ENCODE measurements around the gene RCAN2.
"Not testable (repeated sequence)": the region's sequence is repeated elsewhere in the genome, so short reads cannot be mapped to it uniquely, and the experiment has no call there.

The RCAN2 gene

DNA sequence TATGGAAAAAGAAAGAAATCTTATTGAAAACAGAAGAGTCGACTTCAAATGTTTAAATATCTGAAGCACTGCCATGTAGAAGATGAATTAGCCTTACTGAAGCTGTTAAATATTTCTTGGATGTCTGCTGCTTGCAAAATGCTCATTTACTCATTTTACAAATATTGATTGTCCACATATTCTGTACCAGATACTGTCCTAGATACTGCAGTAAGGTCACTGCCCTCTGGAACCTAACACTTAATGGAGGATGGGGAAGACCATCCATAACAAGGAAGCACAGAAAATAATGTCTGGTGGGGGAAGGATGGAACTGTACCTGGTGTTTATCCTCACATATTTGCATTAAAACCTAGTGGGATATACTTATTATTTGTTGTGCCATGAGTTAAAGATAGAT, 99.0 kb downstream of the RCAN2 start:
- Mint-ChIP-seq H3K9me3 (peaks cover 5% of the 10 kb centered on the region), H3K4me1 (no peaks in the 10 kb centered on the region), H3K4me3 (no peak overlapping the region), H3K27ac (no peak overlapping the region), H3K27me3 (peaks cover 4% of the 10 kb centered on the region), H3K36me3 (no peaks in the 10 kb centered on the region)

DNA sequence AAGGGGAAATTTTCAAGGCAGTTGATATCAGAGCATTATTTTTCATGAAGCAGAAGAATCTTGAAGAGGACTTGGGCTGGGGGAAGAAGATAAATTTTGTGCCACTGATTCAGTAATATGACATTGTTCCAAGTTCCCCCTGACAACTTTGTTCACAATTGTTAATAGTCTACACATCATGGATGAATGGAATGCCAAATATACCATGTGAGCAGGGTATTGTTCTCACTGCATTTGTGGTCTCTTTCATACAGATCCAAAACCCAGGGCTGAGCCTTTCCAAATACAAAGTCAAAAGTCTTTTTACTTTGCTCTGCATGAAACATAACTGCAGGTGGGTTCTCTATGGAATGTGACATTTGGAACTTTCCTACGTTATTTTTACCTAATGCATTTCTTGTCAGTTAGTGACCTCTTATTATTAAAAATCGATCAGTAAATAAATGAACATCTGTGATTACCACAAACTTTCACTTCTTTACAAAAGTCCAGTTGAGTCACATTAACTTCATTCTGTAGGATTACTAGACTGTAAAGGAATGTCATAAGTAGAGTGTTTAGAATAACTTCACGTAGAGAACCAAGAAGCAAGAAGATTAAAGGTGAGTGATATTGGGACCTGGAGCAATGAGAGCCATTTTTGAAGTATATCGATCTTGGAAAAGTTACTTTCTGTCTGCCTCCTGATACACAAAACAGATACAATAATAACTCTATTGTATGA, 100.9 kb downstream of the RCAN2 start:
- H3K9me3 Mint-ChIP-seq, result peaks cover 5% of the 10 kb centered on the region
- H3K36me3 Mint-ChIP-seq, result no peaks in the 10 kb centered on the region
- H3K4me3 Mint-ChIP-seq, result no peak overlapping the region
- no peak overlapping the region for H3K27ac Mint-ChIP-seq
- H3K4me1 Mint-ChIP-seq, result no peaks in the 10 kb centered on the region
- peaks cover 4% of the 10 kb centered on the region for H3K27me3 Mint-ChIP-seq

DNA sequence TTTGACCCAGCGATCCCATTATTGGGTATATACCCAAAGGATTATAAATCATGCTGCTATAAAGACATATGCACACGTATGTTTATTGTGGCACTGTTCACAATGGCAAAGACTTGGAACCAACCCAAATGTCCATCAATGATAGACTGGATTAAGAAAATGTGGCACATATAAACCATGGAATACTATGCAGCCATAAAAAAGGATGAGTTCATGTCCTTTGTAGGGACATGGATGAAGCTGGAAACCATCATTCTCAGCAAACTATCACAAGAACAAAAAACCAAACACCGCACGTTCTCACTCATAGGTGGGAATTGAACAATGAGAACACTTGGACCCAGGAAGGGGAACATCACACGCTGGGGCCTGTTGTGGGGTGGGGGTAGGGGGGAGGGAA, 103.5 kb downstream of the RCAN2 start:
- H3K27me3 Mint-ChIP-seq, result peaks cover 11% of the 10 kb centered on the region
- not testable (repeated sequence) for H3K4me3 Mint-ChIP-seq, H3K27ac Mint-ChIP-seq, H3K4me1 Mint-ChIP-seq, H3K9me3 Mint-ChIP-seq, H3K36me3 Mint-ChIP-seq

DNA sequence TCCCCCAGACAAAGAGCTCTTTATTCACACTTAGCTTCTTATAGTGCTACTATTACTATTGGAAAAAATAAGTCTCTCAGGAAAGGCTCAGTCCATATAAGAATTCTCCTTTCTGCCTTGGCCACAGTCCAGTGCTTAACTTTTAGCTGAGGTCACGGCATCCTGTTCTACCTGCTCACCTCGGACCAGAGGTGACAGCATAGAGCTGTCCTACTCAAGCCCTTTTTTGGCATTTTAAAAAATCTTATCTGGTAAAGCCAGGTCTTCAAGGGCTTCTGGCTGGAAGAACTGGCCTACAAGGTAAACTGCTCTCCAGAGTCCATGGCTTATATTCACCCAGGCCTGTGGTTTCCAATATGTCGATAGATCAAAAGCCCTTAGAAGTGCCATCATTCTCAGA, 109.7 kb downstream of the RCAN2 start:
- no peaks in the 10 kb centered on the region for H3K36me3 Mint-ChIP-seq
- H3K27me3 Mint-ChIP-seq, result peaks cover 27% of the 10 kb centered on the region
- no peaks in the 10 kb centered on the region for H3K4me1 Mint-ChIP-seq
- no peaks in the 10 kb centered on the region for H3K9me3 Mint-ChIP-seq
- H3K4me3 Mint-ChIP-seq, result no peak overlapping the region
- H3K27ac Mint-ChIP-seq, result no peak overlapping the region

DNA sequence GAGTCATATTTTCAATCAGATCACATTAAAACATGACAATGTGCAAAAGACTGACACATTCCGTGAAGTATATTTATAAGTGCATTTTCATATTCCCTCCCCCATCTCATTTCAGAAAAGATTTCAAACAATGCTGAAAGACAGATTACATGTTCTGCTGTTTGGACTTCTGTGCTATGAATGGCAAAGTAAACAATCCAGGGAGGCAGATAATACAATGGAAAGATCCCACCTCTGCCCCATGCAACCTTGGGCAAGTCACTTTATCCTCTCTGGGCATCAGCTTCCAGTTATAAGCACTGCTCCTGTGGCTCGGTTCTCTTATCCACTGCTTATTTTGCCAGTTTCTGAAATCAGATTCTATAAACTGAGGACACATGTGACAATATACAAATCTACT, 110.2 kb downstream of the RCAN2 start:
- Mint-ChIP-seq H3K27ac (no peak overlapping the region), H3K4me3 (no peak overlapping the region), H3K4me1 (no peaks in the 10 kb centered on the region), H3K9me3 (no peaks in the 10 kb centered on the region), H3K36me3 (no peaks in the 10 kb centered on the region), H3K27me3 (peaks cover 27% of the 10 kb centered on the region)

DNA sequence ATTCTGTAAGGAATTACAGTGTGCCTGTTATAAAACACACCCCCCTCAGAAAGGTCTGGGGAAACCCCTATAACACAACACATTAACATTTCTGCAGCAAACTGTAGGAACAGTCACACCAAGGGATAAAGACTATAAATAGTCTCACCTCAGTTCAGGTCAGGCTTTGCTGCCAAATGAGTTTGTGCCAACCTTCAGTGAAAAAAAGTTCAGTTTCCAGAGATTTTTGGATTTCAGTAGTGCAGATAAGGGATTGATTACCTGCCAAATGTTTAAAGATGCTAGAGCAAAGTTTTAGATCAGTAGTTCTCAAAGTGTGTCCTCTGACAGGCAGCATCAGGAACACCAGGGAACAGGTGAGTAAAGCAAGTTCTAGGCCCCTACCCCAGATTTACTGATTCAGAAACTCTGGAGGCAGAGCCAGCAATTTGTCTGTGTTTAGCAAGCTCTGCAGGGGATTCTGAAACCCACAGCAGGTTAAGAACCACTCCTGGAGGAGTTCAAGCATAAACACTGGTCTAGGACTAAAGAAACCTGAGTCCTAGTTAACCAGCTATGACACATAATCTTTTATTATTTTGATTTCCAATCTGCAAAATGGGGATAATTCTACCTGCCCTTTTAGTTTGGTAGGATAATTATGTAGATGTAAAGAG, 111.0 kb downstream of the RCAN2 start:
- no peak overlapping the region for H3K4me3 Mint-ChIP-seq
- H3K27me3 Mint-ChIP-seq, result peaks cover 27% of the 10 kb centered on the region
- no peak overlapping the region for H3K27ac Mint-ChIP-seq
- no peaks in the 10 kb centered on the region for H3K9me3 Mint-ChIP-seq
- H3K4me1 Mint-ChIP-seq, result no peaks in the 10 kb centered on the region
- no peaks in the 10 kb centered on the region for H3K36me3 Mint-ChIP-seq

DNA sequence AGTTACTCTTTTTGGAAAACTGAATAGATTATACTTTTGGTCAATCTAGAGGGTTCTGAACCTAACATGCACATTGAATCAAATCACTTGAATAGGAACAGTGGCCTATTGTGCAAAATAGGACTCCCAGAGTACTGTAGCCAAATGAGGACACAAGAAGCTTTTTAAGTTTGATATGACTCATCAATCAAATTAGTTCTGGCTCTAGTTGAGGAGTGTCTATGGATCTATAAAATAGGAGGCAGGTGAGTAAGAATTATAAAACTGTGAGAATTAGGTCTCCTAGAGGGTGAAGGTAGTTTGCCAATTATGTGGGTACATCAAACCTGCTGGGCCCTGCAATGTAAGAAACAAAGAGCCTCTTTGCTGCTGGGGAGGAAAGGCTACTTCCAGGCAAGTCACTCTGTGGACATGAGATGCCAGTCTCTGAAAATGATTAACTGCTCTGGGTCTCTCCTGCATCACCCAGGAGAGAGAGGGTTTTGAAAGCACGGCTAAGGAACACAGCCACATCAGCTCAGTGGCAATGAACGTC, 112.3 kb downstream of the RCAN2 start:
- Mint-ChIP-seq H3K4me3 (no peak overlapping the region), H3K36me3 (no peaks in the 10 kb centered on the region), H3K27ac (no peak overlapping the region), H3K4me1 (no peaks in the 10 kb centered on the region), H3K27me3 (peaks cover 27% of the 10 kb centered on the region), H3K9me3 (no peaks in the 10 kb centered on the region)

DNA sequence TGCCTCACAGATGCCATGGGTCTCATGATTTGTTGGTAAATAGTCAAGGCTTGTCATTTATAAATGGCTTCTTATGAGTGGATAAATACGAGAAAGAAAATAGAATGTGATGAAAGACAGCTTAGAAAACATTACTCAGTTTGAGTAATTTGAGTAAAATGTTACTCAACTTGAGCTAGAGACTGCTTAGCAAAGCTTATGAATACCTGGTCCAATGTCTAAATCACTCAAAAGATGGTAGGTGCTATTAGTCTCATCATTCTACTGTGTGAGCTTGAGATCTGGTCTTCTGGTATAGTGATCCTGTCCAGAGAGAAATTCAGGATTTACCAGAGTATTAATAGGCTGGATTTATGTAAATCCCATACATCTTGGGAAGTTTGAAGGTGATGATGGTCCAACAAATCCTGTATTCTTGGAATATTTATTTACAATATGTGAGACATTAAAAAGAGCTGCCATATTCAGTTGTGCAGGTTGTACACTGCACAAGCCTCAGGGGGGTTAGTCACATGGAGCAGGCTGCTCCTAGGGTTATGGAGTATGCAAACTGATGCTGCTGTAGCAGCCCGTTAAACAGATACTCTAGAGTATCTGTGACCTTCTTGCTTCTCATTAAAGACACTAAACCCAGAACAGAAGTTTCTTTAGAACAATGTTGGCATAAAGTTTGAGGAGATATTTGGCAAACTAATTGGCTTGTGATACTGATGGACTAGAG, 112.9 kb downstream of the RCAN2 start:
- Mint-ChIP-seq H3K4me1 (no peaks in the 10 kb centered on the region), H3K36me3 (no peaks in the 10 kb centered on the region), H3K9me3 (no peaks in the 10 kb centered on the region), H3K27ac (no peak overlapping the region), H3K27me3 (peaks cover 27% of the 10 kb centered on the region), H3K4me3 (no peak overlapping the region)

DNA sequence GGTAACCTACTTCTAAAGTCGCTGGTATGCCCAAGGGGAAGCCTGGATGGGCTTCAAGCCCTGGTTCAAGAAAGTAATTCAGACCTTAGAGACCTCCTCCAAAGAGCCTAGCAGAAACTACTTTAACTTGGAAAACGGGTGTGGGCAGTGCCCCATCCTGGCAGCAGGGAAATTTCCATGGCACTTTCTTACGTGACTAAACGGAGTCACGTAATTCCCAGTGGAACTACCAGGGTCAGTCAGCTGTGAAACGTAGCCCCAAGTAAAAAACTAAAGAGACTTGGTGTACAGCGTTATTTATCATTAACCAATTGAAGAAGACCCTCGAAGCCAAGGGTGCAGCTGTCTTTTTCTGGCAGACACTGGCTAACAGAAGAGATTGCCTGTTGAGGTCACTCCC, 114.0 kb downstream of the RCAN2 start:
- peaks cover 25% of the 10 kb centered on the region for H3K27me3 Mint-ChIP-seq
- no peaks in the 10 kb centered on the region for H3K4me1 Mint-ChIP-seq
- no peak overlapping the region for H3K27ac Mint-ChIP-seq
- no peak overlapping the region for H3K4me3 Mint-ChIP-seq
- no peaks in the 10 kb centered on the region for H3K36me3 Mint-ChIP-seq
- no peaks in the 10 kb centered on the region for H3K9me3 Mint-ChIP-seq

DNA sequence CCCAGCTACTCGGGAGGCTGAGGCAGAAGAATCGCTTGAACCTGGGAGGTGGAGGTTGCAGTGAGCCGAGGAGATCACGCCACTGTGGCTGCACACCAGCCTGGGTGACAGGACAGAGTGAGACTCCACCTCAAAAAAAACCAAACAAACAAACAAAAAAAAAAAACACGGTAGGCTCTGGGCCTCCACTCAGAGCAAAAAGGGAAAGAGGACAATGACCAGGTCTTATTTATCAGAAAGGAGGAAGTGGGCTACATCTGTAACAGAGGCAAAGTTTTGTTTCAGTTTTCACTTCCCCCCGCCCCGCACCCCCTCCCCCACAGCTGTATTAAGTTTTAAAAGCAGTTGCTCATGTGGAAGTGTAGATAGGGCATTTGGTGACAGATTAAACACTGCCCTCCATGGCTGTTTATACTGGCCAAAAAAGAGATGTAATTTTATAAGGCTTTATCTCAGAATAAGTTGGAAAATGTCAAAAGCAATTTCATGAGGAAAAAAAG, 114.6 kb downstream of the RCAN2 start:
- Mint-ChIP-seq H3K4me1 (no peaks in the 10 kb centered on the region), H3K4me3 (no peak overlapping the region), H3K9me3 (no peaks in the 10 kb centered on the region), H3K27me3 (peaks cover 23% of the 10 kb centered on the region), H3K27ac (no peak overlapping the region), H3K36me3 (no peaks in the 10 kb centered on the region)

DNA sequence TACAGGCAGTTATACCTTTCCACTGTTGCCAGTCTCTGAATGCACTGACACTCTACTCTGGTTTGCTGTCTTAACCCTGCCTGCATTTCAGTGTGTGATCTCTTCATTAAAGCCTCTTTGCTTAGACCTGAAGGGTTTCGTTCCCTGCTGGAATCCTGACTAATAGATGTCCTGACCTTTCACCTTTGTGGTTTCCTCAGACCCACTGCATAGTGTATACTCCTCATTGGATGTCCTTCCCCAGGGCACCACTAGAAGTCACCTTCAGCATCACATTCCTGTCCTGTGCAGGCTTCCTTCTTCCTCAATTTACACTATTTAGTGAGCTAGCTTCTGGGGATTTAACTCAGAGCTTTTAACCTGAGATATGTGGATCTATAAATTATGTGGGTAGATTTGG, 120.6 kb downstream of the RCAN2 start:
- Mint-ChIP-seq H3K27me3 (peaks cover 6% of the 10 kb centered on the region), H3K36me3 (no peaks in the 10 kb centered on the region), H3K4me3 (no peak overlapping the region), H3K27ac (no peak overlapping the region), H3K9me3 (no peaks in the 10 kb centered on the region), H3K4me1 (no peaks in the 10 kb centered on the region)

DNA sequence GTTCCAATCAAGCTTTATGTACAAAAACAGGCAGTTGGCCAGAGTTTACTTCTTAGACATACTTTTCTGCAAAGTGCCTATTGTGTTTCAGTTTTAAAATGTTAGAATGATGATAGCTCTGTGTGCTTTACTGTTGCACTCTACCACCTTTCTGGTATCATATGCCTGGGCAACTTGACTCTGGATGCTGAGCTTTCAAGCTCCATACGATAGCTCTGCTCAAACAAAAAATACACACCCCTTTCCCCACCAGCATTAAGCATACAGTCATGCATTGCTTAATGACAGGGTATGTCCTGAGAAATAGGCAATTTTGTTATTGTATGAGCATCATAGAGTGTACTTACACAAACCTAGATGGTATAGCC, 123.1 kb downstream of the RCAN2 start:
- Mint-ChIP-seq H3K27me3 (peaks cover 2% of the 10 kb centered on the region), H3K9me3 (no peaks in the 10 kb centered on the region), H3K36me3 (no peaks in the 10 kb centered on the region), H3K27ac (no peak overlapping the region), H3K4me3 (no peak overlapping the region), H3K4me1 (no peaks in the 10 kb centered on the region)

DNA sequence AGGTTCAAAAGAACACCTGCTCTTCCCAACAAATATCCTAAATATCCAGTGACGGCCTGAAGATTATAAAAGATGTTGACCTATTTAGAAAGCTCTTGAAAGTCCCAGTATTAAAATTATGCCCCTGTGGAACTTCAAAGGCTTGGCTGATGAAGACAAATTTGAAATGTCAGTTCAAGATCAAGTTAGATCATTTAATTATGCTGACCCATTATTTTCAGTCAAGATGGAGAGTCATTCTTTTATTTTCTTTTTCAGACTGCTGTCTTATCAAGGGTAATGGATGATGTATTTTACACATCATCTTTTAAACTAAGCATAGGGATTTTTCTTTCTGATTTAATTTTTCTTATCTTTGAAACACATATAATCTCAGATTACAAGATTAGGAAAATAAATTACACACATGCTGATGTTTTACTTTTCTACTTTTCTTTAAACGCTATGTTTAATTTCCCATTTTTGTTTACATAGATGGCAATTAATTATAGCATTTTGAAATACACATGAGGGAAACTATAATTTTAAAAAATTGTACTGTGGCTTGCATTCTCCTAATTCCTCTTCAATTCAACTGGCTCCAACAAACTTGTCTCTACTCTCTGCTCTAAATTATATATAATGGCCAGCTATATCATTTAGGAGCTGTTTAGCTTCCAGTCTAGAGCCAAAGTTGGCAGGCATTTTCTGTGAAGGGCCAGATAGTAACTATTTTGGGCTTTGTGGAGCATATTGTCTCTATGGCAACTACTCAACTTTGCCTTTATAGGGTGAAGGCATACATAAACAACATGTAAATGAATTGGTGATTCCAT, 123.7 kb downstream of the RCAN2 start:
- H3K27me3 Mint-ChIP-seq, result no peaks in the 10 kb centered on the region
- no peak overlapping the region for H3K4me3 Mint-ChIP-seq
- H3K27ac Mint-ChIP-seq, result no peak overlapping the region
- no peaks in the 10 kb centered on the region for H3K36me3 Mint-ChIP-seq
- H3K9me3 Mint-ChIP-seq, result no peaks in the 10 kb centered on the region
- H3K4me1 Mint-ChIP-seq, result no peaks in the 10 kb centered on the region

DNA sequence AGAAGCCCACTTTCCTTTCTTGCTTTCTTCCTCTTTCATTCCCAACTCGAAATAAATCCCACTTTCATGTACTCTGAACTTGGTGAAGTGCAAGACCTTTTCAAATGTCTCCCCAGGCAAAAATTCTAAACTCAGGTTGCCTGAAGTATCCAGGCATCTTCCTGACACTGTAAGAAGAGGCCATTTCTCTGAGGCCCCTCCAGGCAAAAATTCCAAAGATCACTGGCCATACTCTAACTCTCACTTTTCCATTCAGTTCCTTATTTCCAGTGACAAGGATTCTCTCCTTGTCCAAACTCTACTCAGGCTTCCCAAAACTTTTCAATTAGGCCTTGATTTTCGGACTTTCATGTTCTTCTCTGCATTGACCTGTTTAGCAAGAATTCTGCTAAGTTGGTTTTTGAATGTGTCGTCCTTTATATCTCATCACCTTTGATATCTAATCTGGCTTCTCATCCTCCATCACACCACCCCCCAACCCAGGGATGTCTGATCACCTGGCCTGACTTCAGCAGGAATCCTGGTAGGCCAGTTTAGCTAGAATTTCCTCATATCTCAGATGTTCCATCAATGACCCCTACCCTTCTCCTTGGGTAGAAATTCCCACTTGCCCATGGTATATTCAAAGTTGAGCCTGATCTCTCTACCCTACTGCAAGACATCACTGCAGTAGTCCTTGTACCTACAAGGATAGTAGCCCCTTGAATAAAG, 124.9 kb downstream of the RCAN2 start:
- Mint-ChIP-seq H3K27ac (no peak overlapping the region), H3K9me3 (no peaks in the 10 kb centered on the region), H3K4me3 (no peak overlapping the region), H3K4me1 (no peaks in the 10 kb centered on the region), H3K36me3 (no peaks in the 10 kb centered on the region), H3K27me3 (no peaks in the 10 kb centered on the region)

DNA sequence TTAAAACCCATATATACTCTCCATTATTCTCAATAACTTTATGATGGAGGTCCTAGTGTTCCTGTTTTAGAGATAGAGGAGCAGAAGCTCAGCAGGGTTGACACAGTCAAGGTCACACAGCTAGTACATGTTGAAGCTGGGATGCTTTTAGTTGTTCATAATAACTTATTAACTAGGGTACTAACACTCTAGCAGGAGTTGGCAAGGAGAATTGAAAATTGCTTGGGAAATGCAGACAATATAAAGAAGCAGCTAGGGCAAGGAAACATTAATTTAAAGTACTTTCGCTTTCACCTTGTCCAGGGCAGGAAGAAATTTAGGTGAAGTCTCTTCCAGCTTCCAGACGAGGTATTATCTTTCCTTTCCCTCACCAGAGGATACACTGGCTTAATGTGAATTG, 133.7 kb downstream of the RCAN2 start:
- Mint-ChIP-seq H3K36me3 (no peaks in the 10 kb centered on the region), H3K27me3 (peaks cover 1% of the 10 kb centered on the region), H3K4me1 (no peaks in the 10 kb centered on the region), H3K27ac (no peak overlapping the region), H3K9me3 (no peaks in the 10 kb centered on the region), H3K4me3 (no peak overlapping the region)

Measured in activated naive CD4-positive, alpha-beta T cell treated with anti-CD3 and anti-CD28 coated beads, Interleukin-2, amount 50 U/mL, for 24 hours (primary cell).